MG63 (cell line): ENCODE measurements around the gene EFS. TPM values are rescaled to one million over a fixed set of nuclear protein-coding genes. Genes with fewer than 3 reads are reported as not detected.

Source experiments
- DNase-seq: peaks from one replicate; pipeline ENCODE4 v3.0.0-alpha.2; 2020
- H3K27me3 ChIP-seq: fragments of 250-450 bp; sonication (Bioruptor Pico); 2 replicates; pipeline ENCODE4 v1.5.1; 2020; ENCODE audit warnings: mild to moderate bottlenecking, moderate library complexity
- H3K36me3 ChIP-seq: fragments of 250-450 bp; sonication (Bioruptor Pico); 2 replicates; pipeline ENCODE4 v1.5.1; 2020; ENCODE audit warnings: mild to moderate bottlenecking, moderate library complexity
- H3K4me3 ChIP-seq: fragments of 250-450 bp; sonication (Bioruptor Pico); 2 replicates; pipeline ENCODE4 v1.5.1; 2020; ENCODE audit warnings: mild to moderate bottlenecking, moderate library complexity
- H3K9me3 ChIP-seq: fragments of 250-450 bp; sonication (Bioruptor Pico); 2 replicates; pipeline ENCODE4 v1.5.1; 2020; ENCODE audit warnings: mild to moderate bottlenecking, moderate library complexity
- total RNA-seq: library from RNA; depleted of rRNA; stranded (reverse); fragments of >200 nt; shearing (Covaris generic); gene quantifications from 2 replicates; pipeline ENCODE4 v1.2.3, GENCODE V29; 2014; ENCODE audit warnings: low replicate concordance

The EFS gene
- total RNA-seq, 1 experiment from 2014 or later, result 9.0 TPM

DNA sequence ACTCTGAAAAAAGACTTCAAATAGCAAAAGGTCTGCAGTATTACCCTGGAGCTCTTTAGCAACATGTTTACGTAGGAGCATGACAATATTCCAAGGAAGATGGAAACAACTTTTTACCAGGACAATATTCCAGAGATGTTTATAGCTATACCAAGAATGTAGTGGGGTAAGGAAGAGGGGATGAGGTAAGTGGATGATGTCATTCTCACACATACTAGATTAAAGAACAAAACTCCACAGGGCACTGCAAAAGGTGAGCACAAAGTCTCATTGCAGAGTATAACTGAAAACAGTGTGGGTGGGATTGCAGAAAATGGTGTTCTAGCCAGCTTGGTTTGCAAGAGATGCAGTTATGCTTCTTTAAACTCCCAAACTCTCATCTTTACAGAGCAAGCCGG lies 20.3 kb upstream of the EFS start:
- H3K27me3 ChIP-seq, result no peaks in the 10 kb centered on the region

GRCh38 chr14:23384364-23385080 lies 19.6 kb upstream of the EFS start:
- no peak overlapping the region for H3K4me3 ChIP-seq
- no peaks in the 10 kb centered on the region for H3K9me3 ChIP-seq
- no peak for DNase-seq
- no peaks in the 10 kb centered on the region for H3K36me3 ChIP-seq
- H3K27me3 ChIP-seq, result no peaks in the 10 kb centered on the region

More for the DNA sequence above, 20.3 kb upstream of the EFS start:
- Histone ChIP-seq H3K9me3 (no peaks in the 10 kb centered on the region), H3K36me3 (no peaks in the 10 kb centered on the region), H3K4me3 (no peak overlapping the region)
- DNase-seq, result no peak

GRCh38 chr14:23382731-23383440 lies 17.9 kb upstream of the EFS start:
- Histone ChIP-seq H3K27me3 (no peaks in the 10 kb centered on the region), H3K4me3 (no peak overlapping the region), H3K36me3 (no peaks in the 10 kb centered on the region), H3K9me3 (no peaks in the 10 kb centered on the region)
- DNase-seq, result no peak

- Histone ChIP-seq H3K27me3 (no peaks in the 10 kb centered on the region), H3K9me3 (no peaks in the 10 kb centered on the region)
- DNase-seq, result no peak
These were observed 17.3 kb upstream of the EFS start for GRCh38 chr14:23382276-23382675.

GRCh38 chr14:23381871-23382270 lies 16.9 kb upstream of the EFS start:
- H3K36me3 ChIP-seq, result no peaks in the 10 kb centered on the region
- DNase-seq, result no peak
- H3K9me3 ChIP-seq, result no peaks in the 10 kb centered on the region
- no peak overlapping the region for H3K4me3 ChIP-seq
- H3K27me3 ChIP-seq, result no peaks in the 10 kb centered on the region

More at GRCh38 chr14:23382276-23382675, 17.3 kb upstream of the EFS start:
- Histone ChIP-seq H3K4me3 (no peak overlapping the region), H3K36me3 (no peaks in the 10 kb centered on the region)

DNA sequence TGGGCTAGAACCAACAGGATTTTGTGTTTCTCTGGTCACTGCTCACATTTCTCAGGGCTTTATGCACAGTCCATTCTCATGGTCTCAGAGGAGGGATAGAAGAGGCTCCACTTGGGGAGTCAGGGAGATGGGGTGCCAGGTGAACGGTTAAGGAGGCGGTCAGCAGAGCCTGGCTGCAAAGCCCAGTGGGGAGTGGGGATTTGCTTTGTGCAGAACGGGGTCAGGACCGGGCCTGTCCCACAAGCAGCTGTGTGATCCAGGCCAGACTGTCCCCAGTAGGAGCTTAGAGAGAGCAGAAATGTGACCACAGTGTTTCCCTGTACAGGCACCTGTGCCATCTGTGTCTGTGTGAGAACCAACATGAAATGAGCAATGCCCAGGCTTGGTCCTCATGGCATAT lies 16.0 kb upstream of the EFS start:
- Histone ChIP-seq H3K9me3 (no peaks in the 10 kb centered on the region), H3K36me3 (no peaks in the 10 kb centered on the region), H3K4me3 (no peak overlapping the region), H3K27me3 (no peaks in the 10 kb centered on the region)
- no peak for DNase-seq

- DNase-seq, result no peak
These were observed 15.4 kb upstream of the EFS start for GRCh38 chr14:23380197-23380914.

DNA sequence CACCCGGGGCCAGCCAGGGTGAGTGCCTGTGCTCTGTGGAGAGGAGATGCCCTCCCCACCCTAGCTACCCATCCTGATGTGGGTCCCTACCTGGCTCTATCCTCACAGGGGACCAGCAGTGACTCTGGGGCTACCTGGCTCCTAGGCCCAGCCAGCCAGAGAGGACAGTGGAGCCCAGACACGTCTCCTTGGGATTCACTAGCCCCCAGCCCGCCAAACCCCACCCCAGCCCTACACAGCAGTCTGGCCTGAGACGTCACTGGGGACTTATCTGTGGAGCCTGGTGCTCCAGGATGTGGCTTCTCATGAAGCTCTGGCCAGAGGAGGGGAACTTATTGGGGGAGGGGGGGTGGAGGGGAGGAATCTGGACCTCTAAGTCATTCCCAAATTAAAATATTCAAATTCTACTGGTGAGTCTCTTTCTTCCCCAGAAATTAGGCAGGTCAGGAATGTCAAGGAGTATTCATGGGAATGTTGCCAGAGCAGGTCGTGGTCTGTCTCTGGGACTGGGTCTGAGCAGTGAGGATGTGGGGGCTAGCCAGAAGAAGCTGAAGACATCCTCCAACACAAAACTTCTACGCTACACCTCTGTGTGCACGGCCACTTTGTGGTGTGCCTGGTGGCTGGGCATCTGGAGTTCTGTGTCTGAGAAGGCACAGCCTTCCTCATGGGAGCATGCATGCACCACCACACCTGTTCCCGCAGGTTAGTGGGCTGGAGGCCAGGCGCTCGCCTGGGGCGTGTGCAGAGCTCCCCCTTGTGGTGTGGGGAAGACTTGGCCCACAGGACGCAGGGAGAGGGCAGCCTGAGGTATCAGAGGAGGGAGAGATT lies 14.6 kb upstream of the EFS start:
- peak; percentile 15 for DNase-seq
- Histone ChIP-seq H3K36me3 (no peaks in the 10 kb centered on the region), H3K27me3 (no peaks in the 10 kb centered on the region), H3K9me3 (no peaks in the 10 kb centered on the region), H3K4me3 (no peak overlapping the region)

More at GRCh38 chr14:23380197-23380914, 15.4 kb upstream of the EFS start:
- Histone ChIP-seq H3K4me3 (no peak overlapping the region), H3K36me3 (no peaks in the 10 kb centered on the region), H3K9me3 (no peaks in the 10 kb centered on the region), H3K27me3 (no peaks in the 10 kb centered on the region)

DNA sequence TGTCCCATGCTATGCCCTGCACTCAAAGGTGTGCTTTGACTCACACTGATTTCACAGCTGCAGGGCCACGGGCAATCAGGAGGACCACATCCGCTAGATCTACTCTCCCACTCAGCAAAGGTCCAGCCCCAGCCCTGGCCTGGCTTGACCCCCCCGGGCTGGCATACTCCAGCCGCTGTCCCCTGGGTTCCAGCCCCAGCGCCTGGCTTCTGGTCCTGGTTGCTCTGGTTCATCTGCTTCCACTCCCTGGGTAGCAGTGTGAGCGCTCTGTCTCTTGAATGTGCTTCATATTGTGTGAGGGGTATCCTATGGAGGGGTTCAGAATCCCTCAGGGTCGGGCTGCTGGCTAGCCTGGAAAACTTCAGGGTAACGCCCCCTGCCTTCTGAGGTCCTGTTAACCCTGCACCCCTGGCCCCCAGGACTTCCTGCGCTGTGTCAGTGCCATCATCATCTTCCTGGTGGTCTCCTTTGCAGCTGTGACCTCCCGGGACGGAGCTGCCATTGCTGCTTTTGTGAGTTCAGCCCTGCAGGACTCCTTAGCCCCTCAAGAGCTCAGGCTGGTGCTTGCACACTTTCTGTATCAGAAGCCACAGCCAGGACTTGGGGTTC lies 13.7 kb upstream of the EFS start:
- no peak overlapping the region for H3K4me3 ChIP-seq
- H3K36me3 ChIP-seq, result no peaks in the 10 kb centered on the region
- H3K27me3 ChIP-seq, result no peaks in the 10 kb centered on the region
- no peaks in the 10 kb centered on the region for H3K9me3 ChIP-seq
- DNase-seq, result no peak

GRCh38 chr14:23377573-23378563 lies 12.9 kb upstream of the EFS start:
- no peak for DNase-seq
- no peaks in the 10 kb centered on the region for H3K27me3 ChIP-seq
- H3K9me3 ChIP-seq, result no peaks in the 10 kb centered on the region
- no peaks in the 10 kb centered on the region for H3K36me3 ChIP-seq
- H3K4me3 ChIP-seq, result no peak overlapping the region

- Histone ChIP-seq H3K4me3 (no peak overlapping the region), H3K36me3 (no peaks in the 10 kb centered on the region), H3K27me3 (no peaks in the 10 kb centered on the region), H3K9me3 (no peaks in the 10 kb centered on the region)
- no peak for DNase-seq
These were observed 12.2 kb upstream of the EFS start for GRCh38 chr14:23377198-23377550.

DNA sequence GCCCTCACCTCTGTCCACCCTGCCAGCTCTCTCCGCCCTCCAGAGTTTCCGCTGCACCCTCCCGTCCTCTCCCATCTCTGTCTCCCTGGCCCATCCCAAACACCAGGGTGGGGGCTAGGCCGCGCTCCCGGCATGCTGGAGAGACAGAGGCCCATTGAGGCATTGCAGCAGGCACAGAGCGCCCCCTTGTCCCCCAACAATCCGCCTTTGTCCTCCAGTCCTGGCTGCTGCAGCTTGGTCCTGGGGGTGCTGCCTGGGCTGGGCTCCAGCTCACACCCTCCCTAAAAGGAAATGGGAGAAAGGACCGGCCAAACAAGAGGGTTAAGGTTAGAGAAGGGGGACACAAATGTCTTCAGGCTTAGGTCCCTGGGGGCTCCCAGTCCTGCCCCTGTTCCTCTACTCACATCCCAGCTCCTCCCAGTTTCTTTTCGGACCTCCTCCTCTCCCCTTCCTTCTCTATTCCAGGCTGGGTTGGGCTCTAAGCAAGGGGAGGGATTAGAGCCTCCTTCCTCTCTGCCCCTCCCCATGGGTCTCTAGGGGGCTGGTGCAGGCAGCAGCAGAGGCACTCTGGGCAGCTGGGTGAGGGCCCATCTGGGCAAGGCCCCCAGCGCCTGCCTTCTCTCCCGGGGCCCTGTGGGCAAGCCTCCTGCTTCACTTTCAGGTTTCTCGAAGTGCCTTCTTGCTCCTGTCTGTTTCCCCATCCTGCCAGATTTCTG lies 11.7 kb upstream of the EFS start, which contains the start of gene CMTM5:
CMTM5 (plus strand) TSS at position 565 of the 716 bp plus-strand sequence. CDS start 206 bp downstream, outside the sequence.
- no peaks in the 10 kb centered on the region for H3K36me3 ChIP-seq
- no peaks in the 10 kb centered on the region for H3K9me3 ChIP-seq
- H3K4me3 ChIP-seq, result no peak within 1 kb of the TSS
- H3K27me3 ChIP-seq, result no peaks in the 10 kb centered on the region
- DNase-seq, result no peak

GRCh38 chr14:23375527-23376251 lies 10.7 kb upstream of the EFS start:
- no peak for DNase-seq
- Histone ChIP-seq H3K27me3 (no peaks in the 10 kb centered on the region), H3K9me3 (no peaks in the 10 kb centered on the region), H3K4me3 (no peak overlapping the region), H3K36me3 (no peaks in the 10 kb centered on the region)

- Histone ChIP-seq H3K36me3 (no peaks in the 10 kb centered on the region), H3K27me3 (no peaks in the 10 kb centered on the region), H3K4me3 (no peak overlapping the region), H3K9me3 (no peaks in the 10 kb centered on the region)
- no peak for DNase-seq
These were observed 8.1 kb upstream of the EFS start for GRCh38 chr14:23373041-23373440.
